A673 (cell line): Measurements from ENCODE around the gene ZNF564. TPM values are rescaled to one million over a fixed set of nuclear protein-coding genes. Genes with fewer than 3 reads are reported as not detected.

Experiments
- BruUV-seq: library from RNA; stranded (reverse); fragments of 400-500 nt; replicated peaks from 2 replicates; lab custom pipeline; 2021; lab: Mats Ljungman, UMichigan
- CTCF ChIA-PET: fragments of 300-600 bp; sonication (Branson Sonifier 250); formaldehyde crosslinking; loops from one replicate; lab custom pipeline; 2022; ENCODE audit warnings: antibody characterized with exemption; lab: Charles Lee
- POLR2A ChIA-PET: fragments of 300-600 bp; sonication (Branson Sonifier 250); formaldehyde crosslinking; loops from one replicate; lab custom pipeline; 2022; ENCODE audit warnings: antibody characterized with exemption; ENCODE audit not compliant: low non-redundant PET; lab: Charles Lee
- DNase-seq: peaks from one replicate; pipeline ENCODE4 v3.0.0-alpha.2; 2015; ENCODE audit warnings: low spot score
- H3K27ac ChIP-seq: fragments of 200-600 bp; sonication (generic); 2 replicates; pipeline ENCODE4 v1.5.1; 2016; ENCODE audit warnings: mixed run types, low read depth, mild to moderate bottlenecking, mixed read lengths, antibody characterized with exemption, low read length; ENCODE audit not compliant: poor library complexity, severe bottlenecking
- H3K27me3 ChIP-seq: fragments of 200-600 bp; sonication (generic); replicated peaks from 2 replicates; pipeline ENCODE4 v1.6.1; 2017; ENCODE audit warnings: mixed run types, low read depth, mild to moderate bottlenecking, mixed read lengths, antibody characterized with exemption, low read length; ENCODE audit not compliant: insufficient read depth, poor library complexity
- H3K36me3 ChIP-seq: fragments of 200-600 bp; sonication (generic); 2 replicates; pipeline ENCODE4 v1.6.1; 2016; ENCODE audit warnings: mixed run types, mild to moderate bottlenecking, mixed read lengths, antibody characterized with exemption, low read length; ENCODE audit not compliant: insufficient read depth, poor library complexity, severe bottlenecking
- H3K4me1 ChIP-seq: fragments of 200-600 bp; sonication (generic); 2 replicates; pipeline ENCODE4 v1.6.1; 2017; ENCODE audit warnings: mixed run types, mild to moderate bottlenecking, mixed read lengths, antibody characterized with exemption, low read length; ENCODE audit not compliant: insufficient read depth, poor library complexity, severe bottlenecking
- H3K4me3 ChIP-seq: fragments of 200-600 bp; sonication (generic); 2 replicates; pipeline ENCODE4 v1.5.1; 2016; ENCODE audit warnings: low read depth, mixed run types, mild to moderate bottlenecking, mixed read lengths, low read length; ENCODE audit not compliant: poor library complexity, severe bottlenecking
- H3K9me3 ChIP-seq: fragments of 200-600 bp; sonication (generic); 2 replicates; pipeline ENCODE4 v1.6.1; 2016; ENCODE audit warnings: mixed run types, low read depth, mild to moderate bottlenecking, mixed read lengths, antibody characterized with exemption, low read length; ENCODE audit not compliant: poor library complexity, severe bottlenecking
- CTCF ChIP-seq: fragments of 300-800, 200-600 bp; sonication (generic); conservative IDR thresholded peaks from 2 replicates; pipeline ENCODE4 v1.5.1; 2017; ENCODE audit warnings: low read depth, mild to moderate bottlenecking, antibody characterized with exemption, low read length, moderate library complexity, mixed read lengths
- EZH2 ChIP-seq: fragments of 200-600 bp; sonication (generic); IDR thresholded peaks from 2 replicates; pipeline ENCODE4 v1.6.1; 2017; ENCODE audit warnings: borderline replicate concordance, low read depth, mild to moderate bottlenecking, mixed read lengths, antibody characterized with exemption, low read length; ENCODE audit not compliant: poor library complexity, severe bottlenecking
- intact Hi-C: fragments of 100-400 bp; cut with micrococcal nuclease; formaldehyde crosslinking; loops from one replicate; pipeline ENCODE4 v1.10.0; 2022; ENCODE audit not compliant: unreplicated experiment
- total RNA-seq: library from RNA; stranded (reverse); gene quantifications from 2 replicates; pipeline ENCODE4 v1.2.3, GENCODE V29; 2021

Gene ZNF564
- total RNA-seq, 1 experiment from 2014 or later = 6.3 TPM

DNA sequence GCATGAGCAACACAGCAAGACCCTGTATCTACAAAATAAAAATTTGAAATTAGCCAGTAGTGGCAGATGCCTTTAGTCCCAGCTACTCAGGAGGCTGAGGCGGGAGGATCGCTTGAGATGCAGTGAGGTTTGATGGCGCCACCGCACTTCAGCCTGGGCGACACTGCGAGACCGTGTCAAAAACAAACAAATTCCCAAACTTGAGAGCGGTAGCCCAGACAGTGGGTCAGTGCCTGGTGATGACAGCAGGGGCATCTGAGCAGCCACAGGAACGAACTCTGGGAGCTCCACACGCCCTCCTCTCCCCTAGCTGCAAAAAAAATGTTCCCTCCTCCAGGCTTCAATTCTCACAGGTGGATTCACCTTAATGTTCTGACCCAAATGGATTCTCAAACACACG, 45.2 kb upstream of the ZNF564 start:
- H3K36me3 ChIP-seq = no peaks in the 10 kb centered on the region
- H3K27ac ChIP-seq = no peak overlapping the region
- no TSS peak for BruUV-seq
- H3K4me3 ChIP-seq = no peak overlapping the region
- no peaks in the 10 kb centered on the region for H3K9me3 ChIP-seq
- intact Hi-C loops = no loop called here
- ChIA-PET POLR2A (no interaction called here), CTCF (no interaction called here)
- H3K27me3 ChIP-seq = no peaks in the 10 kb centered on the region
- H3K4me1 ChIP-seq = no peaks in the 10 kb centered on the region
- TF ChIP-seq EZH2 (no peak), CTCF (no peak)
- no peak for DNase-seq

DNA sequence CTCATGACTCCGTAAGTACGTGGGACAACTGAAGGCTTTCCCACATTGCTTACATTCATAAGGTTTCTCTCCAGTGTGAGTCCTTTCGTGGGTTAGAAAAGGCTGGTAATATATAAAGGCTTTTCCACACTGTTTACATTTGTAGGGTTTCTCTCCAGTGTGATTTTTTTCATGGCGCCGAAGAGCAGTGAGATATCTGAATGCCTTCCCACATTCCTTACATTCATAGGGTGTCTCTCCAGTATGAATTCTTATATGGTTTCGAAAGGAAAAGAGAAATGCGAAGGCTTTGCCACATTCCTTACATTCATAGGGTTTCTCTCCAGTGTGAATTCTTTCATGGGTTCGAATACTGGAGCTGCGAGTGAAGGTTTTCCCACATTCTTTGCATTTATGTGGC, 29.8 kb upstream of the ZNF564 start:
- Histone ChIP-seq H3K36me3 (peaks cover 16% of the 10 kb centered on the region), H3K9me3 (peaks cover 19% of the 10 kb centered on the region), H3K27me3 (no peaks in the 10 kb centered on the region), H3K4me3 (no peak overlapping the region), H3K4me1 (no peaks in the 10 kb centered on the region), H3K27ac (no peak overlapping the region)
- POLR2A ChIA-PET = no interaction called here
- no TSS peak for BruUV-seq
- no peak for DNase-seq
- CTCF ChIA-PET = no interaction called here
- intact Hi-C loops = no loop called here
- TF ChIP-seq CTCF = no peak
- no peak for TF ChIP-seq EZH2

DNA sequence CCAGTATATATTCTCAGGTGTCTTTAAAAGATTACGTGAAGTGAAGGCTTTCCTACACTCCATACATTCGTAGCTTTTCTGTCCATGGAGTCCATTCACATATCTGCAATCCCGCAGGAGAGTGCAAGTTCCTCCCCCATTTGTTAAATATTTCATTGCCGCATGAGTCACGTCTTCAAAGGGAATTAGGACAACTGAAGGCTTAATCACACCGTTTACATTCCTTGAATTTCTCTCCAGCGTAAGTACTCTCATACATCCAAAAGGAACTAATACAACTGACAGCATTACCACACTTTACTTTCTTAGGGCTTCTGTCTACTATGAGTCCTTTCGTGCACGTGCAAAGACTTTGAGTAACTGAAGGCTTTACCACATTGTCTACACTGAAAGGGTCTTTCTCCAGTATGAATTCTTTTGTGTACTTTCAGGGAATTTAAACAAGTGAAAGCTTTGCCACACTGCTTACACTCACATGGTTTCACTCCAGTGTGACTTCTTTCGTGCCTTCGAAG, 29.0 kb upstream of the ZNF564 start:
- H3K36me3 ChIP-seq = peaks cover 16% of the 10 kb centered on the region
- intact Hi-C loops = no loop called here
- no TSS peak for BruUV-seq
- H3K27me3 ChIP-seq = no peaks in the 10 kb centered on the region
- H3K9me3 ChIP-seq = peaks cover 19% of the 10 kb centered on the region
- H3K4me1 ChIP-seq = no peaks in the 10 kb centered on the region
- no peak overlapping the region for H3K27ac ChIP-seq
- no peak for DNase-seq
- ChIA-PET CTCF (no interaction called here), POLR2A (no interaction called here)
- no peak overlapping the region for H3K4me3 ChIP-seq
- TF ChIP-seq CTCF = no peak
- TF ChIP-seq EZH2 = no peak
